Small intestine (tissue), 7 donors: ENCODE results near the gene DNAH9. TPM values are rescaled to one million over a fixed set of nuclear protein-coding genes. Genes with fewer than 3 reads are reported as not detected.

Experiments used
- DNase-seq, 2 donors: peaks; one replicate each; pipeline versions ENCODE4 v3.0.0 to v3.0.0-alpha.2; 2013
- FAIRE-seq: peaks from 2 replicates; lab custom pipeline; 2012; peaks lifted over from hg19 to GRCh38; lab: Jason Lieb, UNC
- H3K27ac ChIP-seq, 3 donors: one replicate each; pipeline ENCODE4 v1.5.1; 2013; ENCODE audit warnings: low read length in 2 of 3, mild to moderate bottlenecking in 2 of 3, control low read depth in 1 of 3, inconsistent platforms in 1 of 3, low read depth in 1 of 3, moderate library complexity in 1 of 3
- H3K27me3 ChIP-seq, 3 donors: one replicate each; pipeline ENCODE4 v1.6.1; 2013; ENCODE audit warnings: low read length in 3 of 3, inconsistent platforms in 1 of 3; ENCODE audit not compliant: control insufficient read depth in 3 of 3, insufficient read depth in 3 of 3
- H3K36me3 ChIP-seq, 3 donors: one replicate each; pipeline ENCODE4 v1.6.1; 2013; ENCODE audit warnings: low read length in 3 of 3, inconsistent platforms in 1 of 3, low read depth in 1 of 3, mild to moderate bottlenecking in 1 of 3, moderate library complexity in 1 of 3; ENCODE audit not compliant: control insufficient read depth in 3 of 3, insufficient read depth in 2 of 3
- H3K4me1 ChIP-seq, 3 donors: one replicate each; pipeline ENCODE4 v1.6.1; 2013; ENCODE audit warnings: low read length in 2 of 3, inconsistent platforms in 1 of 3, low read depth in 1 of 3, mild to moderate bottlenecking in 1 of 3, moderate library complexity in 1 of 3; ENCODE audit not compliant: control insufficient read depth in 3 of 3, insufficient read depth in 2 of 3
- H3K4me3 ChIP-seq, 3 donors: one replicate each; pipeline ENCODE4 v1.5.1; 2013; ENCODE audit warnings: low read length in 3 of 3, control low read depth in 1 of 3, inconsistent platforms in 1 of 3, low read depth in 1 of 3, mild to moderate bottlenecking in 1 of 3, moderate library complexity in 1 of 3
- H3K9me3 ChIP-seq, 2 donors: one replicate each; pipeline ENCODE4 v1.6.1; 2013; ENCODE audit warnings: low read depth in 1 of 2, low read length in 1 of 2; ENCODE audit not compliant: control insufficient read depth in 2 of 2, insufficient read depth in 1 of 2
- WGBS, 3 donors: extraction: QIAGEN DNeasy Blood & Tissue Kit; methylation state at CpG; one replicate each; pipeline ENCODE4 v1.1.7; 2013; 5-methylcytosine and 5-hydroxymethylcytosine counted together
- polyA plus RNA-seq, 4 donors: library from polyadenylated mRNA; stranded (reverse) in 3 of 4; unstranded in 1 of 4; fragments of 200-250 nt in 3 of 4; fragments of 120-200 nt in 1 of 4; gene quantifications; one replicate each; pipeline versions ENCODE4 v1.2.1 to v1.2.3, GENCODE V29; 2013
- donor health status: healthy with polysubstance abuse.
- donor health status: control.
- donor health status: control.
- donor health status: Bipolar disorder and iron deficiency.
- donor health status: healthy.

DNAH9 gene
- polyA plus RNA-seq, 4 donors, result 0.07 to 0.24 TPM; not detected in 2

- no peak overlapping the region for H3K27ac ChIP-seq
- no peak overlapping the region for H3K4me3 ChIP-seq
- WGBS, 3 donors, result 80 to 93% (median 87%) methylated on average over 5 of the region's 5 CpGs
- no peaks in the 10 kb centered on the region for H3K4me1 ChIP-seq
- DNase-seq (no peak), FAIRE-seq (no peak)
- no peaks in the 10 kb centered on the region for H3K9me3 ChIP-seq
- no peaks in the 10 kb centered on the region for H3K36me3 ChIP-seq
- H3K27me3 ChIP-seq, result no peaks in the 10 kb centered on the region
Measured at GRCh38 chr17:11823862-11824261, 225.6 kb downstream of the DNAH9 start.

DNA sequence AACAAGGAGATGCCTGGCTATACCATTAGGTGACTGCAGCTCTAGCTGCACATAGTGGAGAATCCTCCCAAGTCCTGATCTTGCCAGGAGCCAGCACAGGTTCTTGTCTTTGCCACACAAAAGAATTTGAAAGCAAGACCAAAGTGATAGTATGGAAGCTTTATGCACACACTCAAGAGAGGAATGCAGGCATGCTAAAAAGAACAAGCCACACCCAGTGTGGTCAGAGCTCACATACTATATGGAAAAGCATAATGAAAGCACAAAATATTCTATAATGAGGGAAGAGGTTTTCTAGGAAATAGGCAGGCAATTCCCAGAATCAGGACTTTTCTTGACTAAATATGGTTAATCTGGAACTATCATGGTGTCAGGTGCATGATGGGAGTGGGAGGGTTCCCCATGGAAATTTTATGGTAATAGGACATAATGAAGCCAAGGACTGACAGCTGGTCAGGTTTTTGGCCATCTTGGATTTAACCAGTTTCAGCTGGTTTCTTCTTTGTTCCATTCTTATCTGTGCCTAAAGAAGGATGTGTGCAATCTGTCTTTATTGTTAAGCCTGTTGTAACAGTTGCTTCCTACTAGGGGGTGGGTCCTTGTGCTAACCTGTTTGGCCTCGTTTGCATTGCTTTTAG lies 227.4 kb downstream of the DNAH9 start:
- no peak overlapping the region for H3K27ac ChIP-seq
- no peaks in the 10 kb centered on the region for H3K27me3 ChIP-seq
- no peaks in the 10 kb centered on the region for H3K4me1 ChIP-seq
- H3K9me3 ChIP-seq, result no peaks in the 10 kb centered on the region
- 14 to 36% (median 23%) methylated on average over 1 of the region's 1 CpG for WGBS, 3 donors
- DNase-seq (no peak), FAIRE-seq (no peak)
- no peak overlapping the region for H3K4me3 ChIP-seq
- H3K36me3 ChIP-seq, result no peaks in the 10 kb centered on the region

DNA sequence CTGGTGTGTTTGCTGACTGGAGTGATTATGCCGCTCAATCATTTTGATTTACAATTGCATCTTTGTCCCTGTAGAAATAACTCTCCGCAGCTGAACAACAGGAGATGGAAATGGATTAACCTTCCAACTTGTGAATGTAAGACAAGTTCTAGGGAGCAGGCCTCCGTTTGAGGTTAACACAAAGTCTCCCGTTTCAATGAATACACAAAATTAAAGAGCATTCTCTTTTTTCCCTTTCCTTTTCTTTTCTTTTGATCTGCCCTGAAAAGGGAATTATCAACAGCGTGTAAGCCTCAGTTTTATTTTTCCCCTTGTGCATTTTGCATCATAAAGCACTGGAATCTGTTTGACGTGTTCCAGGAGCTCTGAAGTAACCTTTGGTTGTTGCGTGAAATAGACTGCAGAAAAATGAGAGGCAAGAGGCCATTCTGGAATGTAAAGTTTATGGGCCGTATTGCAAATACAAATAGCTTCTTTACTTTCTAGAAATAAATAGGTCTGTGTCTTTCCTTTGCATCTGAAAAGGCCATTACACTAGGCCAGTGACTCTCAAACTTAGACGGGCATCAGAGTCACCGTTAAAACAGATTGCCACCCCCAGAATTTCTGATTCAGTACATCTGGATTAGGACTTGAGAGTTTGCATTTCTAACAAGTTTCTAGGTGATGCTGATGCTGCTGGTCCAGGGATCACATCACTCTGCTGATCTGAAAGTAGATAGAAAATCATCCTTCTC lies 234.3 kb downstream of the DNAH9 start:
- H3K27ac ChIP-seq, result no peak overlapping the region
- 74 to 78% (median 77%) methylated on average over 10 of the region's 10 CpGs for WGBS, 3 donors
- H3K9me3 ChIP-seq, result no peaks in the 10 kb centered on the region
- H3K36me3 ChIP-seq, result no peaks in the 10 kb centered on the region
- H3K4me1 ChIP-seq, result no peaks in the 10 kb centered on the region
- DNase-seq (no peak), FAIRE-seq (no peak)
- no peak overlapping the region for H3K4me3 ChIP-seq
- no peaks in the 10 kb centered on the region for H3K27me3 ChIP-seq

DNA sequence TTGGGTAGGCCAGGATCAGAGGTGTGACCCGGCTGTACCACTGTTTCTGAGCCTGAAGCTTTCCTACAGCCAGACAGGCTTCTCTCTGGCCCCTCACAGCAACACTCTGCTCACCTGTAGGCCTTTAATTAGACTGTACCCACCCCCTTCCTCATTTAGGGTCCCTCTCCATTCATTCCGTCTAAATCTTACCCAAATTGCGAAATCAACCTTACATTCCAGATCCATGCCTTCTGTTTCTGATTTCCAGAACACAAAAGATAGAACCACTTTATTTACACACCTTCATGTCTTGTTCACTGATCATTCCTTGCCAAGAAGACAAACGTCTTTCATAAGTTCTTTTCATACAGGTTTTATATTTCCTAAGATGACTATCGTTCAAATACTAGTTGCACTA lies 238.2 kb downstream of the DNAH9 start:
- Histone ChIP-seq H3K27me3 (no peaks in the 10 kb centered on the region), H3K9me3 (no peaks in the 10 kb centered on the region), H3K4me3 (no peak overlapping the region), H3K36me3 (no peaks in the 10 kb centered on the region), H3K4me1 (no peaks in the 10 kb centered on the region), H3K27ac (no peak overlapping the region)
- FAIRE-seq (no peak), DNase-seq (no peak)
- 70 to 80% (median 70%) methylated on average over 5 of the region's 5 CpGs for WGBS, 3 donors

DNA sequence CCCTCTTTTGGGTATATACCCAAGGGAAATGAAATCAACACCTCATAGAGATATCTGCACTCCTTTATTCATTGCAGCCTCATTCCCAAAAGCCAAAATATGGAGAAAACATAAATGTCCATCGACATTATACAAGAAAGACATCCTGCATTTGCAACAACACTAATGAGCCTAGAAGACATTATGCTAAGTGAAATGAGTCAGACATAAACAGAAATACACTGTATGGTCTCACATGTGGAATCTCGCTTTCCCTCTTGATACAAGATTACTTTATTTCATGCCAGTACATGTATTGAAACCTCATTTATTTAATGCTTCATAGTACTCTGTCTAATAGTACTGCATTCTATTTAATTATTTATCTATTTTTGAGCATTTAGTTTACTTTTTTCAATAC lies 241.8 kb downstream of the DNAH9 start:
- Histone ChIP-seq H3K4me1 (no peaks in the 10 kb centered on the region), H3K4me3 (no peak overlapping the region), H3K27me3 (no peaks in the 10 kb centered on the region), H3K9me3 (no peaks in the 10 kb centered on the region), H3K27ac (no peak overlapping the region), H3K36me3 (no peaks in the 10 kb centered on the region)
- 79 to 86% (median 80%) methylated on average over 2 of the region's 2 CpGs for WGBS, 3 donors
- DNase-seq (no peak), FAIRE-seq (no peak)

DNA sequence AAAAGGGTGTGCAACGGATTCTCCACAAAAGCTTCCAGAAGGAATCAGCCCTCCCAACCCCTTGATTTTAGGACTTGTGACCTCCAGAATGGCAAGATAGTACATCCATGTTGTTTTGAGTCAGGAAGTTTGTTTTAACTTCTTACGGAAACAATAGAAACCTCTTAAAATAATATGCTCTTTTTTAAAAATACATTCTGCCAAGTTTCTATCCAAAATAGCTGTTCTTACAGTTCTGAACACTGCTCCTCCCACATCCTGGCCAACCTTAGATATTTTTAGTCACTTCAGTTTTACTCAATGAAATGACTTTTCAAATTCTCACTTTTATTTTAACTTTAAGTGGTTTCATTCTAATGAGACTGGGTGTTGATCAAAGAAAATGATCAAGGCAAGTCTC lies 242.6 kb downstream of the DNAH9 start:
- H3K27ac ChIP-seq, result no peak overlapping the region
- DNase-seq (no peak), FAIRE-seq (no peak)
- no peaks in the 10 kb centered on the region for H3K27me3 ChIP-seq
- H3K4me3 ChIP-seq, result no peak overlapping the region
- 58 to 79% (median 61%) methylated on average over 2 of the region's 2 CpGs for WGBS, 3 donors
- no peaks in the 10 kb centered on the region for H3K4me1 ChIP-seq
- H3K9me3 ChIP-seq, result no peaks in the 10 kb centered on the region
- no peaks in the 10 kb centered on the region for H3K36me3 ChIP-seq

- no peaks in the 10 kb centered on the region for H3K36me3 ChIP-seq
- WGBS, 3 donors, result 70 to 71% (median 71%) methylated on average over 2 of the region's 2 CpGs
- no peaks in the 10 kb centered on the region for H3K4me1 ChIP-seq
- FAIRE-seq, result no peak
- H3K27ac ChIP-seq, result no peak overlapping the region
- no peaks in the 10 kb centered on the region for H3K27me3 ChIP-seq
- no peaks in the 10 kb centered on the region for H3K9me3 ChIP-seq
- DNase-seq, result no peak
- no peak overlapping the region for H3K4me3 ChIP-seq
Measured at GRCh38 chr17:11848330-11848729, 250.1 kb downstream of the DNAH9 start.

DNA sequence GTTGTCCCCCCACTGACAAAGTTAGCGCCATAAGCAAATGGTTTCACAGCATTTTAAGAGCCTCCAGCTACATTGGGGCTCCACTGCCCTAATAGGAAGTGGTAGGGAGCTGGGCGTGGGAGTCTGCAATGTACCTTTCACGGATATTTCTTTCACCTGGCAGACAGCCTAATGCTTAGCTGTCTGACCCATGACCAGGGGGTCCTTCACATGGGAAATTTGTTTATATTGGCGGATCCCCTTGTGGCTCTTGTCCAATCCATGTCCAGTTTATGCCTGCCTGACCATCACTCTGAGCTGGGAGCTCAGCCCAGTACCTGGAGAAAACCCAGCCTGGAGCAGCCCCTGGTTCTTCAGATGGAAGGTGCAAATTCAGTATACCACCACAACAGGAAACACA lies 254.0 kb downstream of the DNAH9 start:
- H3K36me3 ChIP-seq, result no peaks in the 10 kb centered on the region
- 51 to 65% (median 54%) methylated on average over 4 of the region's 4 CpGs for WGBS, 3 donors
- no peaks in the 10 kb centered on the region for H3K4me1 ChIP-seq
- H3K9me3 ChIP-seq, result no peaks in the 10 kb centered on the region
- H3K4me3 ChIP-seq, result no peak overlapping the region
- DNase-seq, result no peak
- H3K27me3 ChIP-seq, result no peaks in the 10 kb centered on the region
- H3K27ac ChIP-seq, result no peak overlapping the region
- FAIRE-seq, result no peak
